Endothelial cell of umbilical vein (primary cell): ENCODE measurements around the gene ZAR1L. TPM values are rescaled to one million over a fixed set of nuclear protein-coding genes. Genes with fewer than 3 reads are reported as not detected.

ENCODE experiments used
- BruUV-seq: library from RNA; stranded (reverse); fragments of 400-500 nt; replicated peaks from 2 replicates; lab custom pipeline; 2021; lab: Mats Ljungman, UMichigan
- CTCF ChIA-PET: fragments of 300-600, 350-600 bp; sonication (Branson Sonifier 250); formaldehyde crosslinking; loops from one replicate; lab custom pipeline; 2021; ENCODE audit warnings: antibody characterized with exemption, inconsistent platforms; lab: Charles Lee
- POLR2A ChIA-PET: fragments of 300-600, 350-600 bp; sonication (Branson Sonifier 250); formaldehyde crosslinking; loops from one replicate; lab custom pipeline; 2021; ENCODE audit warnings: antibody characterized with exemption, inconsistent platforms; lab: Charles Lee
- DNase-seq: peaks from one replicate; pipeline ENCODE4 v3.0.0-alpha.2; 2011; ENCODE audit warnings: low read depth, low spot score
- FAIRE-seq: peaks from 2 replicates; lab custom pipeline; 2011; peaks lifted over from hg19 to GRCh38; lab: Jason Lieb, UNC
- H2AFZ ChIP-seq: 2 replicates; pipeline ENCODE4 v1.6.0; 2012; ENCODE audit warnings: low read depth, low read length, control low read depth, inconsistent platforms
- H3K27ac ChIP-seq: 2 replicates; pipeline ENCODE4 v1.5.1; 2011; ENCODE audit warnings: low read depth, mild to moderate bottlenecking, control low read depth, low read length, moderate library complexity; ENCODE audit not compliant: insufficient read depth
- H3K27me3 ChIP-seq, 2 experiments: 2 replicates each; pipeline versions ENCODE4 v1.6.0 to v1.6.1; 2011; ENCODE audit warnings: low read length in 2 of 2, mixed read lengths in 1 of 2; ENCODE audit not compliant: control insufficient read depth in 2 of 2, insufficient read depth in 2 of 2
- H3K36me3 ChIP-seq, 2 experiments: 2 replicates in 1 of 2; 3 replicates in 1 of 2; pipeline ENCODE4 v1.5.1; 2011; ENCODE audit warnings: low read length in 2 of 2, mild to moderate bottlenecking in 1 of 2, moderate library complexity in 1 of 2; ENCODE audit not compliant: control insufficient read depth in 2 of 2, insufficient read depth in 2 of 2; ENCODE audit errors: extremely low read depth in 1 of 2
- H3K4me1 ChIP-seq: 3 replicates; pipeline ENCODE4 v1.5.1; 2011; ENCODE audit warnings: mild to moderate bottlenecking, low read length; ENCODE audit not compliant: control insufficient read depth, insufficient read depth; ENCODE audit errors: extremely low read depth
- H3K4me2 ChIP-seq: 2 replicates; pipeline ENCODE4 v1.6.1; 2011; ENCODE audit warnings: low read length, control low read depth, mixed read lengths; ENCODE audit not compliant: insufficient read depth
- H3K4me3 ChIP-seq, 3 experiments: fragments of 200-600 bp in 1 of 3; sonication (generic), shearing (Covaris generic) in 1 of 3; replicated peaks in 1 of 3; 2 replicates each; pipeline ENCODE4 v1.5.1; 2011 to 2016; ENCODE audit warnings: control low read depth in 3 of 3, low read length in 3 of 3, mild to moderate bottlenecking in 2 of 3, inconsistent platforms in 1 of 3, low read depth in 1 of 3, moderate library complexity in 1 of 3; ENCODE audit not compliant: insufficient read depth in 1 of 3
- H3K79me2 ChIP-seq: 2 replicates; pipeline ENCODE4 v1.6.0; 2012; ENCODE audit warnings: low read length, inconsistent platforms; ENCODE audit not compliant: control insufficient read depth, insufficient read depth
- H3K9ac ChIP-seq: replicated peaks from 2 replicates; pipeline ENCODE3; 2011; ENCODE audit warnings: low read length, control low read depth; ENCODE audit not compliant: insufficient read depth; ENCODE audit errors: extremely low read depth
- H3K9me1 ChIP-seq: replicated peaks from 3 replicates; pipeline ENCODE4 v1.6.0; 2011; ENCODE audit warnings: mild to moderate bottlenecking, low read length; ENCODE audit not compliant: control insufficient read depth, insufficient read depth; ENCODE audit errors: extremely low read depth
- H3K9me3 ChIP-seq: replicated peaks from 2 replicates; pipeline ENCODE4 v1.5.1; 2012; ENCODE audit warnings: low read length, inconsistent platforms; ENCODE audit not compliant: control insufficient read depth, insufficient read depth
- H4K20me1 ChIP-seq: replicated peaks from 2 replicates; pipeline ENCODE3; 2011; ENCODE audit warnings: mild to moderate bottlenecking, low read length; ENCODE audit not compliant: control insufficient read depth, insufficient read depth; ENCODE audit errors: extremely low read depth
- EZH2 ChIP-seq: IDR thresholded peaks from 2 replicates; pipeline ENCODE4 v1.6.1; 2012; ENCODE audit warnings: borderline replicate concordance, low read depth, mild to moderate bottlenecking, moderate library complexity, low read length, inconsistent platforms; ENCODE audit not compliant: severe bottlenecking
- FOS ChIP-seq: IDR thresholded peaks from 2 replicates; pipeline ENCODE4 v1.6.1; 2011; ENCODE audit warnings: mild to moderate bottlenecking, low read length, moderate library complexity, borderline replicate concordance; ENCODE audit not compliant: insufficient read depth
- GATA2 ChIP-seq: IDR thresholded peaks from 2 replicates; pipeline ENCODE4 v1.7.0; 2011; ENCODE audit warnings: low read depth, mild to moderate bottlenecking, moderate library complexity, mixed read lengths, low read length; ENCODE audit not compliant: insufficient read length, insufficient read depth
- JUN ChIP-seq: IDR thresholded peaks from 2 replicates; pipeline ENCODE4 v1.6.1; 2011; ENCODE audit warnings: borderline replicate concordance, low read depth; ENCODE audit not compliant: insufficient read length, insufficient read depth
- MAX ChIP-seq: IDR thresholded peaks from 2 replicates; pipeline ENCODE4 v1.6.1; 2011; ENCODE audit not compliant: insufficient read depth, insufficient read length
- MYC ChIP-seq: IDR thresholded peaks from one replicate; pipeline ENCODE4 v1.6.1; 2011; ENCODE audit warnings: mild to moderate bottlenecking, low read depth, low read length
- POLR2A ChIP-seq: IDR thresholded peaks from 2 replicates; pipeline ENCODE4 v1.6.1; 2012; ENCODE audit warnings: low read depth, mild to moderate bottlenecking, control low read depth, low read length
- POLR2AphosphoS5 ChIP-seq: IDR thresholded peaks from 2 replicates; pipeline ENCODE4 v1.6.1; 2012; ENCODE audit warnings: low read depth, mild to moderate bottlenecking, control low read depth, low read length, moderate library complexity; ENCODE audit not compliant: insufficient read depth
- dilution Hi-C: fragments of 300-500 bp; cut with MboI; formaldehyde crosslinking; loops from one replicate; pipeline ENCODE4 v1.15.0; 2019; ENCODE audit warnings: low sequenced_read_pairs; ENCODE audit not compliant: extremely low pct_ligation_motif_present
- intact Hi-C: fragments of 100-400 bp; cut with micrococcal nuclease; formaldehyde crosslinking; loops from one replicate; pipeline ENCODE4 v1.10.0; 2022
- polyA plus RNA-seq, 4 experiments: library from polyadenylated mRNA; depleted of rRNA in 3 of 4; stranded (reverse) in 3 of 4; unstranded in 1 of 4; fragments of >200 nt; gene quantifications; 2 replicates each; pipeline versions ENCODE4 v1.2.1 to v1.2.3, GENCODE V29; 2011 to 2012; ENCODE audit warnings: missing spikeins in 1 of 4
- total RNA-seq: library from RNA; stranded (reverse); gene quantifications from 2 replicates; pipeline ENCODE4 v1.2.3, GENCODE V29; 2021
- TF ChIP-seq, protein P1 (sequence below), 2 donors: IDR thresholded peaks; 1 replicate in 1 of 2; 2 replicates in 1 of 2; pipeline ENCODE4 v1.5.1; 2011; ENCODE audit warnings: low read length in 2 of 2, mild to moderate bottlenecking in 2 of 2, moderate library complexity in 2 of 2, control low read depth in 1 of 2, inconsistent platforms in 1 of 2, low read depth in 1 of 2; ENCODE audit not compliant: insufficient read depth in 1 of 2; ENCODE audit errors: extremely low read depth in 1 of 2

Gene ZAR1L
- total and polyA plus RNA-seq, 2 donors (not counting 3 experiments of a cell fraction or from before 2014, with no cell fraction given), result not detected

DNA sequence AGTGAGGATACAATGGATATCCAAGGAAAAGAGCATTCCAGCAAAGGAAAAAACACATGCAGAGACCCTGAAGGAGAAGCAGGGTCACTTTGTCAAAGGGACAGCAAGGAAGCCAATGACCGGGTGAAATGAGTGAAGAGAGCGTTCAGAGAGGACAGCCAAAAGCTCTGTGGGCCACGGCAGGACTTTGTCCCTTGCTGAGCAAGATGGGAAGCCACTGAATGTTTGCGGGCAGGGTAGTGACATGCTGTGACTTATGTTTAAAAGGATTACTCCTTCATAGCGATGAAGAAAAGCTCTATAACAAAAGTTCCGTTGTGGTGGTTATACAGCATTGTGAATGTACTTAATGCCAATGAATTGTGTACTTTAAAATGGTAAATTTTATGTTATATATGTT is 16.5 kb downstream of the ZAR1L start:
- intact Hi-C loops (no loop called here), dilution Hi-C loops (no loop called here)
- BruUV-seq, result no TSS peak
- ChIA-PET CTCF (interaction anchor here (1.7 kb wide), 1 partner anchor 53 kb away, joined by 4 read pairs; no protein-coding TSS in a partner anchor), POLR2A (no interaction called here)
- Histone ChIP-seq H3K79me2 (no peaks in the 10 kb centered on the region), H3K9me3 (no peaks in the 10 kb centered on the region), H3K27me3 (no peaks in the 10 kb centered on the region), H3K4me3 (no peak overlapping the region), H3K9me1 (no peaks in the 10 kb centered on the region), H2AFZ (no peak overlapping the region), H4K20me1 (no peaks in the 10 kb centered on the region), H3K4me1 (peaks cover 9% of the 10 kb centered on the region), H3K36me3 (peaks cover 0 to 7% of the 10 kb centered on the region in 2 experiments), H3K4me2 (no peak overlapping the region), H3K9ac (no peak overlapping the region), H3K27ac (no peak overlapping the region)
- TF ChIP-seq GATA2 (no peak), MYC (no peak), EZH2 (no peak), MAX (no peak), POLR2AphosphoS5 (no peak), POLR2A (no peak), FOS (no peak), JUN (no peak)
- TF ChIP-seq, protein P1, sequence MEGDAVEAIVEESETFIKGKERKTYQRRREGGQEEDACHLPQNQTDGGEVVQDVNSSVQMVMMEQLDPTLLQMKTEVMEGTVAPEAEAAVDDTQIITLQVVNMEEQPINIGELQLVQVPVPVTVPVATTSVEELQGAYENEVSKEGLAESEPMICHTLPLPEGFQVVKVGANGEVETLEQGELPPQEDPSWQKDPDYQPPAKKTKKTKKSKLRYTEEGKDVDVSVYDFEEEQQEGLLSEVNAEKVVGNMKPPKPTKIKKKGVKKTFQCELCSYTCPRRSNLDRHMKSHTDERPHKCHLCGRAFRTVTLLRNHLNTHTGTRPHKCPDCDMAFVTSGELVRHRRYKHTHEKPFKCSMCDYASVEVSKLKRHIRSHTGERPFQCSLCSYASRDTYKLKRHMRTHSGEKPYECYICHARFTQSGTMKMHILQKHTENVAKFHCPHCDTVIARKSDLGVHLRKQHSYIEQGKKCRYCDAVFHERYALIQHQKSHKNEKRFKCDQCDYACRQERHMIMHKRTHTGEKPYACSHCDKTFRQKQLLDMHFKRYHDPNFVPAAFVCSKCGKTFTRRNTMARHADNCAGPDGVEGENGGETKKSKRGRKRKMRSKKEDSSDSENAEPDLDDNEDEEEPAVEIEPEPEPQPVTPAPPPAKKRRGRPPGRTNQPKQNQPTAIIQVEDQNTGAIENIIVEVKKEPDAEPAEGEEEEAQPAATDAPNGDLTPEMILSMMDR (IDR thresholded peaks at IDR 0.05; ENCODE audit: extremely low read depth in 1 of 2, insufficient read depth in 1 of 2, low read depth in 1 of 2, low read length in 2 of 2), result no peak
- DNase-seq, result no peak
- no peak for FAIRE-seq
